Keratinocyte (primary cell): ENCODE data around the gene RAD23B. TPM values are rescaled to one million over a fixed set of nuclear protein-coding genes. Genes with fewer than 3 reads are reported as not detected.

ENCODE experiments used
- DNase-seq: peaks from one replicate; pipeline ENCODE4 v3.0.0-alpha.2; 2011; ENCODE audit warnings: low read depth, missing footprints, low spot score
- FAIRE-seq: peaks from 2 replicates; lab custom pipeline; 2011; peaks lifted over from hg19 to GRCh38; lab: Jason Lieb, UNC
- H2AFZ ChIP-seq: 2 replicates; pipeline ENCODE4 v1.6.0; 2012; ENCODE audit warnings: low read length, control low read depth, inconsistent platforms; ENCODE audit not compliant: control insufficient read depth
- H3K27ac ChIP-seq: 2 replicates; pipeline ENCODE4 v1.5.1; 2011; ENCODE audit warnings: low read length; ENCODE audit not compliant: control insufficient read depth, insufficient read depth
- H3K27me3 ChIP-seq: 3 replicates; pipeline ENCODE4 v1.6.0; 2011; ENCODE audit warnings: low read length; ENCODE audit not compliant: control insufficient read depth, insufficient read depth; ENCODE audit errors: extremely low read depth
- H3K36me3 ChIP-seq, 2 experiments: 2 replicates in 1 of 2; 3 replicates in 1 of 2; pipeline ENCODE4 v1.5.1; 2011; ENCODE audit warnings: low read length in 2 of 2, mild to moderate bottlenecking in 1 of 2; ENCODE audit not compliant: control insufficient read depth in 2 of 2, insufficient read depth in 2 of 2; ENCODE audit errors: extremely low read depth in 1 of 2
- H3K4me1 ChIP-seq: 3 replicates; pipeline ENCODE4 v1.5.1; 2011; ENCODE audit warnings: low read length; ENCODE audit not compliant: control insufficient read depth, insufficient read depth; ENCODE audit errors: extremely low read depth
- H3K4me2 ChIP-seq: 3 replicates; pipeline ENCODE4 v1.6.0; 2011; ENCODE audit warnings: low read depth, low read length; ENCODE audit not compliant: control insufficient read depth, insufficient read depth; ENCODE audit errors: extremely low read depth
- H3K4me3 ChIP-seq, 3 experiments: fragments of 200-600 bp in 1 of 3; sonication (generic) in 1 of 3; 2 replicates in 2 of 3; 3 replicates in 1 of 3; pipeline ENCODE4 v1.5.1; 2011 to 2016; ENCODE audit warnings: low read length in 3 of 3, mild to moderate bottlenecking in 3 of 3, control low read depth in 2 of 3, inconsistent platforms in 1 of 3, low read depth in 1 of 3, mixed read lengths in 1 of 3, mixed run types in 1 of 3, moderate library complexity in 1 of 3; ENCODE audit not compliant: control insufficient read depth in 2 of 3, insufficient read depth in 2 of 3; ENCODE audit errors: extremely low read depth in 1 of 3
- H3K79me2 ChIP-seq: 2 replicates; pipeline ENCODE4 v1.6.0; 2012; ENCODE audit warnings: low read length; ENCODE audit not compliant: control insufficient read depth, insufficient read depth
- H3K9ac ChIP-seq: 3 replicates; pipeline ENCODE4 v1.6.0; 2011; ENCODE audit warnings: low read length; ENCODE audit not compliant: control insufficient read depth, insufficient read depth; ENCODE audit errors: extremely low read depth
- H3K9me1 ChIP-seq: 3 replicates; pipeline ENCODE4 v1.6.0; 2011; ENCODE audit warnings: low read length; ENCODE audit not compliant: control insufficient read depth, insufficient read depth; ENCODE audit errors: extremely low read depth
- H3K9me3 ChIP-seq: 2 replicates; pipeline ENCODE4 v1.5.1; 2012; ENCODE audit warnings: low read depth, low read length; ENCODE audit not compliant: control insufficient read depth
- H4K20me1 ChIP-seq: 3 replicates; pipeline ENCODE4 v1.6.0; 2011; ENCODE audit warnings: low read length; ENCODE audit not compliant: control insufficient read depth, insufficient read depth; ENCODE audit errors: extremely low read depth
- EZH2 ChIP-seq: IDR thresholded peaks from one replicate; pipeline ENCODE4 v1.6.1; 2012; ENCODE audit warnings: inconsistent platforms, mild to moderate bottlenecking, low read length, moderate library complexity
- dilution Hi-C: fragments of 300-500 bp; cut with MboI; formaldehyde crosslinking; loops from one replicate; pipeline ENCODE4 v1.7.0; 2020; ENCODE audit warnings: low sequenced_read_pairs; ENCODE audit not compliant: extremely low pct_ligation_motif_present
- polyA plus RNA-seq, 5 experiments: library from polyadenylated mRNA; depleted of rRNA in 3 of 5; stranded (reverse) in 3 of 5; stranded (forward) in 1 of 5; unstranded in 1 of 5; fragments of >200 nt; gene quantifications; 1 replicate in 1 of 5; 2 replicates in 3 of 5; 3 replicates in 1 of 5; pipeline versions ENCODE4 v1.2.1 to v1.2.3, GENCODE V29; 2011 to 2012; ENCODE audit warnings: missing spikeins in 2 of 5, low read depth in 1 of 5, low replicate concordance in 1 of 5
- TF ChIP-seq, protein P1 (sequence below), 3 experiments: IDR thresholded peaks in 1 of 3; conservative IDR thresholded peaks in 1 of 3; optimal IDR thresholded peaks in 1 of 3; 2 replicates in 2 of 3; 3 replicates in 1 of 3; pipeline versions ENCODE3 to v1.5.1; 2011; ENCODE audit warnings: low read length in 3 of 3, mild to moderate bottlenecking in 3 of 3, moderate library complexity in 2 of 3, control low read depth in 1 of 3, inconsistent platforms in 1 of 3; ENCODE audit not compliant: insufficient read depth in 2 of 3; ENCODE audit errors: extremely low read depth in 1 of 3

Gene RAD23B
- polyA plus RNA-seq, 1 donor (not counting 4 experiments of a cell fraction or from before 2014, with no cell fraction given): 168 TPM

DNA sequence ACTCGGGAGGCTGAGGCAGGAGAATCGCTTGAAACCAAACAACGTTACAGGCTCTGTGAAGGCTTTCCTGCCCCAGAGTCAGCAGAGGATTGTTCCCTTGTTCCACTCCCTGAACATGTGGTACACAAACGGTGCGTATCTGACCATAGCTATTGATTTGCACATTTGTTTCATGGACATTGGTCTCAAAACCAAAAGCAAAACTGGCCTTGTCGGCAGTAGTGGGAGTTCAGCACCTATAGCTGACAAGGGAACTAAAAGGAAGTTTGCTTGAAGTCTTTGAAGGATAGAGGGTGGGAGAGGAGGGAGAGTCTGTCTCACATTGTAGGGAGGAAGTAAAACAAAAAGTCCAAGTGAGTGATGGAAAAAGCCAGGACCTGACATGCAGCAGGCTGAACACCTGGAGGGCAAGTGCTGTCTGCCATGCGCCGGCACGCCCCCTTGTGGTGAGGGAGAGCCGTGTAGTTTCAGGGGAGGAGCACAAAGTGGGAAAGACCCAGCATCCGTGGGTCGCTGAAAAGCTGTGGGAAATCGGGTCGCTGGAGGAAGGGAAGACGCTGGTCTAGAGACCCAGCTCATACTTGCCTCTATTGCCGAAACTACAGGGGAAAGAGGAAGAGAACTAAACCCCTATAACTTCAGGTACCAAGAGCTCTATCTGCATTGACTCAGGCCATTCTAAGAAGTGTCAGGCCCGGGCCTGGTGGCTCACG is 58.0 kb downstream of the RAD23B start:
- Histone ChIP-seq H3K27ac (no peak overlapping the region), H3K36me3 (peaks cover 0 to 17% of the 10 kb centered on the region in 2 experiments), H3K9me3 (no peaks in the 10 kb centered on the region), H4K20me1 (peaks cover 8% of the 10 kb centered on the region), H3K9ac (no peak overlapping the region), H2AFZ (no peak overlapping the region), H3K4me3 (no peak overlapping the region), H3K27me3 (no peaks in the 10 kb centered on the region), H3K4me2 (peak overlapping the region; percentile 44), H3K79me2 (no peaks in the 10 kb centered on the region), H3K4me1 (peaks cover 24% of the 10 kb centered on the region), H3K9me1 (peaks cover 6% of the 10 kb centered on the region)
- TF ChIP-seq, protein P1, sequence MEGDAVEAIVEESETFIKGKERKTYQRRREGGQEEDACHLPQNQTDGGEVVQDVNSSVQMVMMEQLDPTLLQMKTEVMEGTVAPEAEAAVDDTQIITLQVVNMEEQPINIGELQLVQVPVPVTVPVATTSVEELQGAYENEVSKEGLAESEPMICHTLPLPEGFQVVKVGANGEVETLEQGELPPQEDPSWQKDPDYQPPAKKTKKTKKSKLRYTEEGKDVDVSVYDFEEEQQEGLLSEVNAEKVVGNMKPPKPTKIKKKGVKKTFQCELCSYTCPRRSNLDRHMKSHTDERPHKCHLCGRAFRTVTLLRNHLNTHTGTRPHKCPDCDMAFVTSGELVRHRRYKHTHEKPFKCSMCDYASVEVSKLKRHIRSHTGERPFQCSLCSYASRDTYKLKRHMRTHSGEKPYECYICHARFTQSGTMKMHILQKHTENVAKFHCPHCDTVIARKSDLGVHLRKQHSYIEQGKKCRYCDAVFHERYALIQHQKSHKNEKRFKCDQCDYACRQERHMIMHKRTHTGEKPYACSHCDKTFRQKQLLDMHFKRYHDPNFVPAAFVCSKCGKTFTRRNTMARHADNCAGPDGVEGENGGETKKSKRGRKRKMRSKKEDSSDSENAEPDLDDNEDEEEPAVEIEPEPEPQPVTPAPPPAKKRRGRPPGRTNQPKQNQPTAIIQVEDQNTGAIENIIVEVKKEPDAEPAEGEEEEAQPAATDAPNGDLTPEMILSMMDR (optimal IDR thresholded peaks at IDR 0.05 in 1 of 3, IDR thresholded peaks at IDR 0.05 in 1 of 3, conservative IDR thresholded peaks at IDR 0.05 in 1 of 3; ENCODE audit: extremely low read depth in 1 of 3, insufficient read depth in 2 of 3, low read length in 3 of 3): peak; percentile 90 to 99 (median 98)
- TF ChIP-seq EZH2: no peak
- dilution Hi-C loops: no loop called here
- peak; percentile 30 for DNase-seq
- peak; percentile 93 for FAIRE-seq

GRCh38 chr9:107342476-107343161 is 59.5 kb downstream of the RAD23B start:
- Histone ChIP-seq H2AFZ (no peak overlapping the region), H3K4me1 (peaks cover 10% of the 10 kb centered on the region), H3K9me3 (no peaks in the 10 kb centered on the region), H3K27me3 (no peaks in the 10 kb centered on the region), H4K20me1 (peaks cover under 1% of the 10 kb centered on the region), H3K79me2 (no peaks in the 10 kb centered on the region), H3K4me3 (no peak overlapping the region), H3K4me2 (no peak overlapping the region), H3K27ac (no peak overlapping the region), H3K9me1 (no peaks in the 10 kb centered on the region), H3K36me3 (peaks cover 0 to 15% of the 10 kb centered on the region in 2 experiments), H3K9ac (no peak overlapping the region)
- FAIRE-seq (no peak), DNase-seq (no peak)
- TF ChIP-seq, protein P1 (optimal IDR thresholded peaks at IDR 0.05 in 1 of 3, IDR thresholded peaks at IDR 0.05 in 1 of 3, conservative IDR thresholded peaks at IDR 0.05 in 1 of 3; ENCODE audit: extremely low read depth in 1 of 3, insufficient read depth in 2 of 3, low read length in 3 of 3): no peak
- no peak for TF ChIP-seq EZH2
- dilution Hi-C loops: no loop called here
